Measurements from ENCODE around the gene TMEM131. TPM values are rescaled to one million over a fixed set of nuclear protein-coding genes. Genes with fewer than 3 reads are reported as not detected.

The TMEM131 gene
- total RNA-seq, 1 experiment from 2014 or later: 21.9 TPM

DNA sequence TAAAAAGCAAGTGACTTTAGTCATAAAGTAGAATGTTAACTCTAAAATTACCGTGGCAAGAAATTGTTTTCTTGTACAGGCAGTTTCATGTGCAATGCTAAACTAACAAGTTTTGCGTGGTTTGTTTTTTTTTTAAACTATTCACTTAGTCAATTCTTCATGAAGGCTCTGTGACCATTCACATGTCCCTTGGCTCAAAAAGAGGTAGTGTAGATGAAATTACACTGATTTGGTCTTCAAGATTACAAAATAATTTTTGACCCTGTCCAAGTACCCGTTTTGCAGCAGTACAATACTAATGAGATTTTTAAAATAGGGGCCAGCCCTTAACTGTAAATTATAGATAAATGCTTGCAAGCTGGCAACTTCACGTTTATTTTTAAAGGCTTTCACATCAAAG, 1.3 kb downstream of the TMEM131 start:
- POLR2A ChIA-PET: interaction anchor here (0.7 kb wide), 1 partner anchor 37 kb away, joined by 3 read pairs; no protein-coding TSS in a partner anchor
- Mint-ChIP-seq H3K27ac (no peak overlapping the region), H3K27me3 (ENCODE audit: low read depth) (peaks cover 3% of the 10 kb centered on the region; the same call in 1 of the 2 replicates), H3K36me3 (no peaks in the 10 kb centered on the region), H3K4me3 (peak overlapping the region; percentile 94), H3K4me1 (peaks cover 37% of the 10 kb centered on the region), H3K9me3 (no peaks in the 10 kb centered on the region; the same call in 1 of the 2 replicates)
- no peak for TF ChIP-seq EMX1 (CRISPR knock-in tag; IDR thresholded peaks at IDR 0.05)
- no peak for TF ChIP-seq FOXK1 (CRISPR knock-in tag; IDR thresholded peaks at IDR 0.05)
- TF ChIP-seq SOX15 (CRISPR knock-in tag; IDR thresholded peaks at IDR 0.05): no peak
- TF ChIP-seq TEAD1 (CRISPR knock-in tag; IDR thresholded peaks at IDR 0.05): no peak
- TF ChIP-seq ZNF263 (CRISPR knock-in tag; IDR thresholded peaks at IDR 0.05; ENCODE audit: low read depth): no peak
- no peak for TF ChIP-seq AFF4 (CRISPR knock-in tag; IDR thresholded peaks at IDR 0.05; ENCODE audit: borderline replicate concordance)
- no peak for TF ChIP-seq NR1H2 (CRISPR knock-in tag; IDR thresholded peaks at IDR 0.05)
- TF ChIP-seq ZNF423 (CRISPR knock-in tag; IDR thresholded peaks at IDR 0.05): no peak
- TF ChIP-seq, protein P1, sequence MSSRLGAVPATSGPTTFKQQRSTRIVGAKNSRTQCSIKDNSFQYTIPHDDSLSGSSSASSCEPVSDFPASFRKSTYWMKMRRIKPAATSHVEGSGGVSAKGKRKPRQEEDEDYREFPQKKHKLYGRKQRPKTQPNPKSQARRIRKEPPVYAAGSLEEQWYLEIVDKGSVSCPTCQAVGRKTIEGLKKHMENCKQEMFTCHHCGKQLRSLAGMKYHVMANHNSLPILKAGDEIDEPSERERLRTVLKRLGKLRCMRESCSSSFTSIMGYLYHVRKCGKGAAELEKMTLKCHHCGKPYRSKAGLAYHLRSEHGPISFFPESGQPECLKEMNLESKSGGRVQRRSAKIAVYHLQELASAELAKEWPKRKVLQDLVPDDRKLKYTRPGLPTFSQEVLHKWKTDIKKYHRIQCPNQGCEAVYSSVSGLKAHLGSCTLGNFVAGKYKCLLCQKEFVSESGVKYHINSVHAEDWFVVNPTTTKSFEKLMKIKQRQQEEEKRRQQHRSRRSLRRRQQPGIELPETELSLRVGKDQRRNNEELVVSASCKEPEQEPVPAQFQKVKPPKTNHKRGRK (CRISPR knock-in tag; IDR thresholded peaks at IDR 0.05; ENCODE audit: borderline replicate concordance): no peak
- no peak for TF ChIP-seq ZNF425 (CRISPR knock-in tag; conservative IDR thresholded peaks at IDR 0.05)
- TF ChIP-seq, protein P2, sequence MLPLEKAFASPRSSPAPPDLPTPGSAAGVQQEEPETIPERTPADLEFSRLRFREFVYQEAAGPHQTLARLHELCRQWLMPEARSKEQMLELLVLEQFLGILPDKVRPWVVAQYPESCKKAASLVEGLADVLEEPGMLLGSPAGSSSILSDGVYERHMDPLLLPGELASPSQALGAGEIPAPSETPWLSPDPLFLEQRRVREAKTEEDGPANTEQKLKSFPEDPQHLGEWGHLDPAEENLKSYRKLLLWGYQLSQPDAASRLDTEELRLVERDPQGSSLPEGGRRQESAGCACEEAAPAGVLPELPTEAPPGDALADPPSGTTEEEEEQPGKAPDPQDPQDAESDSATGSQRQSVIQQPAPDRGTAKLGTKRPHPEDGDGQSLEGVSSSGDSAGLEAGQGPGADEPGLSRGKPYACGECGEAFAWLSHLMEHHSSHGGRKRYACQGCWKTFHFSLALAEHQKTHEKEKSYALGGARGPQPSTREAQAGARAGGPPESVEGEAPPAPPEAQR (CRISPR knock-in tag; IDR thresholded peaks at IDR 0.05): no peak
- no peak for TF ChIP-seq SMAD4 (CRISPR knock-in tag; IDR thresholded peaks at IDR 0.05)
- no peak for TF ChIP-seq USF1 (CRISPR knock-in tag; IDR thresholded peaks at IDR 0.05)
- TF ChIP-seq, protein P3, sequence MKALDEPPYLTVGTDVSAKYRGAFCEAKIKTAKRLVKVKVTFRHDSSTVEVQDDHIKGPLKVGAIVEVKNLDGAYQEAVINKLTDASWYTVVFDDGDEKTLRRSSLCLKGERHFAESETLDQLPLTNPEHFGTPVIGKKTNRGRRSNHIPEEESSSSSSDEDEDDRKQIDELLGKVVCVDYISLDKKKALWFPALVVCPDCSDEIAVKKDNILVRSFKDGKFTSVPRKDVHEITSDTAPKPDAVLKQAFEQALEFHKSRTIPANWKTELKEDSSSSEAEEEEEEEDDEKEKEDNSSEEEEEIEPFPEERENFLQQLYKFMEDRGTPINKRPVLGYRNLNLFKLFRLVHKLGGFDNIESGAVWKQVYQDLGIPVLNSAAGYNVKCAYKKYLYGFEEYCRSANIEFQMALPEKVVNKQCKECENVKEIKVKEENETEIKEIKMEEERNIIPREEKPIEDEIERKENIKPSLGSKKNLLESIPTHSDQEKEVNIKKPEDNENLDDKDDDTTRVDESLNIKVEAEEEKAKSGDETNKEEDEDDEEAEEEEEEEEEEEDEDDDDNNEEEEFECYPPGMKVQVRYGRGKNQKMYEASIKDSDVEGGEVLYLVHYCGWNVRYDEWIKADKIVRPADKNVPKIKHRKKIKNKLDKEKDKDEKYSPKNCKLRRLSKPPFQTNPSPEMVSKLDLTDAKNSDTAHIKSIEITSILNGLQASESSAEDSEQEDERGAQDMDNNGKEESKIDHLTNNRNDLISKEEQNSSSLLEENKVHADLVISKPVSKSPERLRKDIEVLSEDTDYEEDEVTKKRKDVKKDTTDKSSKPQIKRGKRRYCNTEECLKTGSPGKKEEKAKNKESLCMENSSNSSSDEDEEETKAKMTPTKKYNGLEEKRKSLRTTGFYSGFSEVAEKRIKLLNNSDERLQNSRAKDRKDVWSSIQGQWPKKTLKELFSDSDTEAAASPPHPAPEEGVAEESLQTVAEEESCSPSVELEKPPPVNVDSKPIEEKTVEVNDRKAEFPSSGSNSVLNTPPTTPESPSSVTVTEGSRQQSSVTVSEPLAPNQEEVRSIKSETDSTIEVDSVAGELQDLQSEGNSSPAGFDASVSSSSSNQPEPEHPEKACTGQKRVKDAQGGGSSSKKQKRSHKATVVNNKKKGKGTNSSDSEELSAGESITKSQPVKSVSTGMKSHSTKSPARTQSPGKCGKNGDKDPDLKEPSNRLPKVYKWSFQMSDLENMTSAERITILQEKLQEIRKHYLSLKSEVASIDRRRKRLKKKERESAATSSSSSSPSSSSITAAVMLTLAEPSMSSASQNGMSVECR (CRISPR knock-in tag; IDR thresholded peaks at IDR 0.05; ENCODE audit: borderline replicate concordance): no peak
- no peak for TF ChIP-seq USF2 (CRISPR knock-in tag; IDR thresholded peaks at IDR 0.05)
- no peak for DNase-seq (ENCODE audit: low spot score)
- ATAC-seq: no peak
- CTCF ChIA-PET: no interaction called here

All from WTC11 (cell line).